K562 (cell line): Measurements from ENCODE around the gene CTCF. TPM values are rescaled to one million over a fixed set of nuclear protein-coding genes. Genes with fewer than 3 reads are reported as not detected.
A peak's percentile ranks its signal among the peaks of the same experiment; 100 is the strongest.

Source experiments
- ATAC-seq: fragments of 200-7000 bp; cut with Tn5 transposase; 3 replicates; pipeline ENCODE4 v1.9.1; 2020; ENCODE audit warnings: moderate library complexity
- BruUV-seq: library from RNA; stranded (reverse); fragments of 400-500 nt; replicated peaks from 2 replicates; lab custom pipeline; 2021; lab: Mats Ljungman, UMichigan
- CTCF ChIA-PET: fragments of 300-600 bp; formaldehyde crosslinking; extraction: SDS; loops from one replicate; lab custom pipeline; 2021; ENCODE audit warnings: low intra/inter-chr PET ratio; lab: Yijun Ruan, JAX
- POLR2A ChIA-PET: fragments of 300-600, 350-650 bp; sonication (Branson Sonifier 250); formaldehyde crosslinking; extraction: SDS; loops from one replicate; lab custom pipeline; 2021; ENCODE audit warnings: antibody characterized with exemption, inconsistent platforms; lab: Yijun Ruan, JAX
- DNase-seq, 4 experiments: peaks; one replicate each; pipeline versions ENCODE4 v3.0.0 to v3.0.0-alpha.2; 2011 to 2018; ENCODE audit warnings: low spot score in 3 of 4, mixed read lengths in 3 of 4; ENCODE audit errors: extremely low read depth in 1 of 4
- FAIRE-seq: peaks from 2 replicates; lab custom pipeline; 2011; peaks lifted over from hg19 to GRCh38; lab: Jason Lieb, UNC
- H2AFZ ChIP-seq: 2 replicates; pipeline ENCODE4 v1.6.0; 2011; ENCODE audit warnings: low read depth, low read length, control low read depth, inconsistent platforms
- H3K27ac ChIP-seq: fragments of 200-600 bp; 3 replicates; pipeline ENCODE4 v1.8.0; 2011; ENCODE audit warnings: low read depth, mild to moderate bottlenecking, control low read depth, inconsistent platforms, low read length, moderate library complexity, mixed read lengths; ENCODE audit errors: extremely low read depth
- H3K27me3 ChIP-seq, 2 experiments: fragments of 300-600 bp in 1 of 2; 2 replicates in 1 of 2; 3 replicates in 1 of 2; pipeline versions ENCODE4 v1.6.0 to v1.8.0; 2011; ENCODE audit warnings: inconsistent platforms in 2 of 2, low read length in 2 of 2, mild to moderate bottlenecking in 1 of 2, mixed read lengths in 1 of 2, moderate library complexity in 1 of 2; ENCODE audit not compliant: control insufficient read depth in 2 of 2, insufficient read depth in 2 of 2
- H3K36me3 ChIP-seq: fragments of 300-600 bp; 3 replicates; pipeline ENCODE4 v1.8.0; 2011; ENCODE audit warnings: mild to moderate bottlenecking, low read length, inconsistent platforms; ENCODE audit not compliant: control insufficient read depth, insufficient read depth
- H3K4me1 ChIP-seq, 2 experiments: fragments of 200-600 bp in 1 of 2; replicated peaks in 1 of 2; 2 replicates in 1 of 2; 3 replicates in 1 of 2; pipeline versions ENCODE4 v1.5.1 to v1.8.0; 2011; ENCODE audit warnings: inconsistent platforms in 2 of 2, low read length in 2 of 2, mild to moderate bottlenecking in 1 of 2, mixed read lengths in 1 of 2, moderate library complexity in 1 of 2; ENCODE audit not compliant: control insufficient read depth in 2 of 2, insufficient read depth in 2 of 2
- H3K4me2 ChIP-seq: 2 replicates; pipeline ENCODE4 v1.6.1; 2011; ENCODE audit warnings: low read length, control low read depth, inconsistent platforms, mixed read lengths; ENCODE audit not compliant: insufficient read depth
- H3K4me3 ChIP-seq: fragments of 200-600 bp; sonication (generic), shearing (Covaris generic); 2 replicates; pipeline ENCODE4 v1.5.1; 2016; ENCODE audit warnings: control low read depth, inconsistent platforms
- H3K79me2 ChIP-seq: fragments of 200-600 bp; 3 replicates; pipeline ENCODE4 v1.8.0; 2011; ENCODE audit warnings: low read length, inconsistent platforms; ENCODE audit not compliant: control insufficient read depth, insufficient read depth
- H3K9ac ChIP-seq, 2 experiments: 2 replicates each; pipeline versions ENCODE4 v1.6.0 to v1.6.1; 2011; ENCODE audit warnings: low read depth in 2 of 2, low read length in 2 of 2, control low read depth in 1 of 2, inconsistent platforms in 1 of 2, mild to moderate bottlenecking in 1 of 2, mixed read lengths in 1 of 2; ENCODE audit not compliant: insufficient read depth in 1 of 2
- H3K9me1 ChIP-seq: one replicate; pipeline ENCODE4 v1.6.0; 2011; ENCODE audit warnings: inconsistent platforms, mild to moderate bottlenecking, low read length, moderate library complexity; ENCODE audit not compliant: control insufficient read depth, insufficient read depth
- H3K9me3 ChIP-seq: replicated peaks from 2 replicates; pipeline ENCODE4 v1.5.1; 2011; ENCODE audit warnings: low read depth, low read length, inconsistent platforms; ENCODE audit not compliant: control insufficient read depth, insufficient read depth
- H4K20me1 ChIP-seq: replicated peaks from 2 replicates; pipeline ENCODE4 v1.6.1; 2011; ENCODE audit warnings: low read length, inconsistent platforms, mixed read lengths; ENCODE audit not compliant: control insufficient read depth, insufficient read depth
- CBX5 ChIP-seq: IDR thresholded peaks from 2 replicates; pipeline ENCODE4 v1.6.1; 2014; ENCODE audit warnings: low read depth, borderline replicate concordance
- CTBP1 ChIP-seq: fragments of 450-650 bp; IDR thresholded peaks from 2 replicates; pipeline ENCODE4 v1.6.1; 2016; ENCODE audit warnings: borderline replicate concordance
- EHMT2 ChIP-seq: fragments of 450-650 bp; IDR thresholded peaks from 2 replicates; pipeline ENCODE4 v1.6.1; 2018; ENCODE audit warnings: antibody characterized with exemption
- ESRRA ChIP-seq: fragments of 450-650 bp; IDR thresholded peaks from 2 replicates; pipeline ENCODE4 v1.6.1; 2014; ENCODE audit warnings: low read depth, mild to moderate bottlenecking, moderate library complexity, borderline replicate concordance
- HDAC3 ChIP-seq: fragments of 450-650 bp; IDR thresholded peaks from 2 replicates; pipeline ENCODE4 v1.6.1; 2018; ENCODE audit warnings: borderline replicate concordance, mild to moderate bottlenecking, moderate library complexity; ENCODE audit not compliant: partially characterized antibody
- IRF2 ChIP-seq: sonication (generic); formaldehyde crosslinking; IDR thresholded peaks from 2 replicates; pipeline ENCODE4 v1.8.1; 2022; ENCODE audit warnings: mild to moderate bottlenecking, missing genetic modification reagents
- KLF16 ChIP-seq: IDR thresholded peaks from 2 replicates; pipeline ENCODE4 v1.6.1; 2016; ENCODE audit warnings: antibody characterized with exemption
- MAZ ChIP-seq, 2 experiments: fragments of 450-650 bp in 1 of 2; sonication (generic) in 1 of 2; formaldehyde crosslinking; IDR thresholded peaks in 1 of 2; conservative IDR thresholded peaks in 1 of 2; 2 replicates each; pipeline versions ENCODE4 v1.4.0 to v1.5.0; 2020; ENCODE audit warnings: mild to moderate bottlenecking in 1 of 2, missing genetic modification reagents in 1 of 2
- SAFB2 ChIP-seq: fragments of 200-400 bp; formaldehyde crosslinking; IDR thresholded peaks from 2 replicates; pipeline ENCODE4 v1.6.1; 2018; ENCODE audit warnings: borderline replicate concordance, low read length, low read depth, moderate library complexity; ENCODE audit not compliant: severe bottlenecking
- STAG1 ChIP-seq: sonication (generic); formaldehyde crosslinking; IDR thresholded peaks from 2 replicates; pipeline ENCODE4 v1.5.0; 2020; ENCODE audit warnings: missing genetic modification reagents, borderline replicate concordance
- ZKSCAN1 ChIP-seq: fragments of 150-350 bp; IDR thresholded peaks from 2 replicates; pipeline ENCODE4 v1.6.1; 2016; ENCODE audit warnings: low read depth, low read length
- ZNF431 ChIP-seq: sonication (generic); formaldehyde crosslinking; IDR thresholded peaks from 2 replicates; pipeline ENCODE4 v1.8.0; 2022; ENCODE audit warnings: mild to moderate bottlenecking, missing genetic modification reagents
- WGBS: fragments of 100-300 bp; shearing (Covaris generic); methylation state at CpG from one replicate; pipeline ENCODE4 v1.1.6; 2016; ENCODE audit warnings: low coverage, mixed read lengths; ENCODE audit not compliant: insufficient coverage; ENCODE audit errors: missing lambda C conversion rate; 5-methylcytosine and 5-hydroxymethylcytosine counted together
- in situ Hi-C: fragments of 300-500 bp; cut with MboI; formaldehyde crosslinking; loops from 4 replicates; pipeline ENCODE4 v1.15.0; 2018; ENCODE audit warnings: inconsistent platforms, mixed read lengths
- intact Hi-C: fragments of 100-400 bp; cut with micrococcal nuclease; formaldehyde crosslinking; loops from 2 replicates; pipeline ENCODE4 v1.14.2; 2022
- polyA plus RNA-seq, 8 experiments: library from polyadenylated mRNA; depleted of rRNA in 4 of 8; stranded (reverse) in 5 of 8; unstranded in 3 of 8; fragments of >200 nt; fragmentation: Nextera tagmentation in 2 of 8; fragmentation: Illumina TruSeq in 1 of 8; extraction: Ambion mirVana in 2 of 8; extraction: Trizol in 1 of 8; gene quantifications; 2 replicates each; pipeline versions ENCODE4 v1.2.1 to v1.2.3, GENCODE V29; 2011 to 2014; ENCODE audit warnings: inconsistent platforms in 1 of 8, missing spikeins in 1 of 8
- total RNA-seq, 7 experiments: library from RNA; depleted of rRNA in 6 of 7; stranded (reverse); fragments of >200 nt in 6 of 7; fragmentation: Illumina TruSeq in 2 of 7; extraction: Trizol in 2 of 7; gene quantifications; 2 replicates each; pipeline versions ENCODE4 v1.2.1 to v1.2.3, GENCODE V29; 2011 to 2021; ENCODE audit warnings: low replicate concordance in 1 of 7
- TF ChIP-seq, protein P1 (sequence below): fragments of 450-650 bp; IDR thresholded peaks from 2 replicates; pipeline ENCODE4 v1.6.1; 2017; ENCODE audit warnings: antibody characterized with exemption, mild to moderate bottlenecking
- TF ChIP-seq, protein P2 (sequence below): fragments of 450-650 bp; IDR thresholded peaks from 2 replicates; pipeline ENCODE4 v1.6.1; 2016

CTCF gene
- total and polyA plus RNA-seq, 9 of the 15 experiments (the other 6 are each of a cell fraction or from before 2014, with no cell fraction given): 7.8 to 49.2 (median 33.9) TPM

DNA sequence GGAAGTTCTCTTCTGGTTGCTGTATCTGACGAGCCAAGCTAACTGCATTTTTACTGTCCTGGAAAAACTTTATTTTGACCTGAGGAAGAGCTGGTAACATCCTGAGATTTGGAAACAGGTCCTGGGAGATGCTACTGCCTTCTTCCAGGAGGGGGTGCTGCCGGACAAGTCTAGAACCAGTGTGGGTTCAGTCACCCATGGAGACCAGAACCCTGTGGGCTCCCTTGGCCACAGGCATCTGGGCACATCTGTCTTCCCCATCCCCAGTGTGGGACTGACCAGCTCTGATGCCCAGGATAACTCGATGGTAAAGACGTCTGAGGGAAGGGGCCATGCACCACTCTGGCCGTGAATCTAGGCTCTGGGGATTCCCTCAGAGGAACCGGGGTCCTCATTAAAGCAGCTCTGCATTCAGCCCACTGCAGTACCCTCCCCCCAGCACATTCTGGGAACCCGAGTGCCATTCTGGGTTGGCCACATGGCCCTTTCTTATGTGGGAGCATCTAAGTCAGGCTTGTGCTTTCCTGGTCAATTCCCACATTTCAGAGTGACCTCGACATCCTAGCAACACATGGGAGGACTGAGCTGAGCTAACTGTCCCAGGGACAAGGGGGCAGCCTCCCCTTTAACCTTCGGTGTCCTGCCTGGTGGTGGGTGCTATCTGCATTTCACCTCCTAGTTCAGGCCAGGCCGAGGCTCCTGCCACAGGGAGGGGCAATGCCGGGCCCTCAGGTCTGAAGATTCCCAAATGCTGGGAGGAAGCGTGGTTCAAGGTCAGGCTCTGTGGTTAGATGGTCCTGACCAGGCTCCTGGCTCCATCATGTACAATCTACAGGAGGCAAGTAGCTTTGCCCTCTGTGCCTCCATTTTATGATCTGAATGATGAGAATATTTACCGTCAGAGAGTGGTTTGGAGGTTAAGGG, 110.7 kb downstream of the CTCF start:
- H3K27ac ChIP-seq: no peak overlapping the region
- no peak overlapping the region for H2AFZ ChIP-seq
- 43% methylated on average over 12 of the region's 13 CpGs for WGBS
- H3K27me3 ChIP-seq: no peaks in the 10 kb centered on the region
- ATAC-seq: peak; percentile 82
- no peak overlapping the region for H3K4me2 ChIP-seq
- H3K4me1 ChIP-seq: peaks cover 0 to 10% of the 10 kb centered on the region in 2 experiments; a peak in 3 of 5 replicates
- in situ Hi-C loops: loop anchor here (10.0 kb wide), 1 partner anchor 372 kb away; no protein-coding TSS in a partner anchor
- H3K79me2 ChIP-seq: no peaks in the 10 kb centered on the region
- intact Hi-C loops: loop anchor here (2.0 to 5.0 kb wide), 3 partner anchors 134 to 369 kb away; partner anchors contain the start of genes RANBP10 and TSNAXIP1
- ChIA-PET CTCF (interaction anchor here (0.6 to 2.2 kb wide), 9 partner anchors 144 to 1195 kb away, joined by 3 to 31 read pairs (median 4); no protein-coding TSS in a partner anchor), POLR2A (interaction anchor here (0.5 to 1.4 kb wide), 9 partner anchors 10 to 693 kb away, joined by 3 to 4 read pairs (median 3); no protein-coding TSS in a partner anchor)
- H3K9me1 ChIP-seq: no peaks in the 10 kb centered on the region
- BruUV-seq: no TSS peak
- no peaks in the 10 kb centered on the region for H3K9me3 ChIP-seq
- no peak overlapping the region for H3K9ac ChIP-seq
- peak; percentile 77 to 83 (median 80) for DNase-seq
- no peaks in the 10 kb centered on the region for H3K36me3 ChIP-seq
- FAIRE-seq: peak; percentile 97
- H4K20me1 ChIP-seq: no peaks in the 10 kb centered on the region
- H3K4me3 ChIP-seq: no peak overlapping the region
- TF ChIP-seq CBX5 (no peak), IRF2 (no peak), CTBP1 (0 out of 2 replicates have a peak, but pooled peaks have one; percentile 17), ZNF431 (peak; percentile 20; the same call in 1 of the 2 replicates), KLF16 (peak; percentile 36; the same call in 1 of the 2 replicates), ESRRA (0 out of 2 replicates have a peak, but pooled peaks have one; percentile 20), STAG1 (peak; percentile 90), EHMT2 (no peak), MAZ (CRISPR knock-in tag; conservative IDR thresholded peaks at IDR 0.05 in 1 of 2, IDR thresholded peaks at IDR 0.05 in 1 of 2) (peak in 1 of 2 experiments; percentile 39; a peak in 1 of 4 replicates), ZKSCAN1 (0 out of 2 replicates have a peak, but pooled peaks have one; percentile 16), HDAC3 (no peak), SAFB2 (no peak)
- TF ChIP-seq, protein P1, sequence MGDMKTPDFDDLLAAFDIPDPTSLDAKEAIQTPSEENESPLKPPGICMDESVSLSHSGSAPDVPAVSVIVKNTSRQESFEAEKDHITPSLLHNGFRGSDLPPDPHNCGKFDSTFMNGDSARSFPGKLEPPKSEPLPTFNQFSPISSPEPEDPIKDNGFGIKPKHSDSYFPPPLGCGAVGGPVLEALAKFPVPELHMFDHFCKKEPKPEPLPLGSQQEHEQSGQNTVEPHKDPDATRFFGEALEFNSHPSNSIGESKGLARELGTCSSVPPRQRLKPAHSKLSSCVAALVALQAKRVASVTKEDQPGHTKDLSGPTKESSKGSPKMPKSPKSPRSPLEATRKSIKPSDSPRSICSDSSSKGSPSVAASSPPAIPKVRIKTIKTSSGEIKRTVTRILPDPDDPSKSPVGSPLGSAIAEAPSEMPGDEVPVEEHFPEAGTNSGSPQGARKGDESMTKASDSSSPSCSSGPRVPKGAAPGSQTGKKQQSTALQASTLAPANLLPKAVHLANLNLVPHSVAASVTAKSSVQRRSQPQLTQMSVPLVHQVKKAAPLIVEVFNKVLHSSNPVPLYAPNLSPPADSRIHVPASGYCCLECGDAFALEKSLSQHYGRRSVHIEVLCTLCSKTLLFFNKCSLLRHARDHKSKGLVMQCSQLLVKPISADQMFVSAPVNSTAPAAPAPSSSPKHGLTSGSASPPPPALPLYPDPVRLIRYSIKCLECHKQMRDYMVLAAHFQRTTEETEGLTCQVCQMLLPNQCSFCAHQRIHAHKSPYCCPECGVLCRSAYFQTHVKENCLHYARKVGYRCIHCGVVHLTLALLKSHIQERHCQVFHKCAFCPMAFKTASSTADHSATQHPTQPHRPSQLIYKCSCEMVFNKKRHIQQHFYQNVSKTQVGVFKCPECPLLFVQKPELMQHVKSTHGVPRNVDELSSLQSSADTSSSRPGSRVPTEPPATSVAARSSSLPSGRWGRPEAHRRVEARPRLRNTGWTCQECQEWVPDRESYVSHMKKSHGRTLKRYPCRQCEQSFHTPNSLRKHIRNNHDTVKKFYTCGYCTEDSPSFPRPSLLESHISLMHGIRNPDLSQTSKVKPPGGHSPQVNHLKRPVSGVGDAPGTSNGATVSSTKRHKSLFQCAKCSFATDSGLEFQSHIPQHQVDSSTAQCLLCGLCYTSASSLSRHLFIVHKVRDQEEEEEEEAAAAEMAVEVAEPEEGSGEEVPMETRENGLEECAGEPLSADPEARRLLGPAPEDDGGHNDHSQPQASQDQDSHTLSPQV: no peak
- TF ChIP-seq, protein P2, sequence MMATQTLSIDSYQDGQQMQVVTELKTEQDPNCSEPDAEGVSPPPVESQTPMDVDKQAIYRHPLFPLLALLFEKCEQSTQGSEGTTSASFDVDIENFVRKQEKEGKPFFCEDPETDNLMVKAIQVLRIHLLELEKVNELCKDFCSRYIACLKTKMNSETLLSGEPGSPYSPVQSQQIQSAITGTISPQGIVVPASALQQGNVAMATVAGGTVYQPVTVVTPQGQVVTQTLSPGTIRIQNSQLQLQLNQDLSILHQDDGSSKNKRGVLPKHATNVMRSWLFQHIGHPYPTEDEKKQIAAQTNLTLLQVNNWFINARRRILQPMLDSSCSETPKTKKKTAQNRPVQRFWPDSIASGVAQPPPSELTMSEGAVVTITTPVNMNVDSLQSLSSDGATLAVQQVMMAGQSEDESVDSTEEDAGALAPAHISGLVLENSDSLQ: no peak
